Dendritic cell treated with granulocyte-macrophage colony-stimulating factor and Interleukin-4, amounts not matched to agents 40 ng/mL and 50 ng/mL, for 4 days (primary cell): Measurements from ENCODE around the gene STIMATE.

ENCODE experiments used
- H3K27ac Mint-ChIP-seq: one replicate; pipeline ENCODE4 v1.8.0; 2022; ENCODE audit warnings: mild to moderate bottlenecking, mixed read lengths
- H3K27me3 Mint-ChIP-seq: one replicate; pipeline ENCODE4 v1.8.0; 2022; ENCODE audit warnings: mild to moderate bottlenecking, mixed read lengths
- H3K36me3 Mint-ChIP-seq: one replicate; pipeline ENCODE4 v1.8.0; 2022; ENCODE audit warnings: low read depth, mixed read lengths
- H3K4me1 Mint-ChIP-seq: one replicate; pipeline ENCODE4 v1.8.0; 2022; ENCODE audit warnings: low read depth, mixed read lengths
- H3K4me3 Mint-ChIP-seq: one replicate; pipeline ENCODE4 v1.8.0; 2022; ENCODE audit warnings: mild to moderate bottlenecking, moderate library complexity, mixed read lengths
- H3K9me3 Mint-ChIP-seq: one replicate; pipeline ENCODE4 v1.8.0; 2022; ENCODE audit warnings: mixed read lengths
- intact Hi-C: fragments of 100-400 bp; cut with micrococcal nuclease; formaldehyde crosslinking; loops from one replicate; pipeline ENCODE4 v1.15.0; 2022

Gene STIMATE

DNA sequence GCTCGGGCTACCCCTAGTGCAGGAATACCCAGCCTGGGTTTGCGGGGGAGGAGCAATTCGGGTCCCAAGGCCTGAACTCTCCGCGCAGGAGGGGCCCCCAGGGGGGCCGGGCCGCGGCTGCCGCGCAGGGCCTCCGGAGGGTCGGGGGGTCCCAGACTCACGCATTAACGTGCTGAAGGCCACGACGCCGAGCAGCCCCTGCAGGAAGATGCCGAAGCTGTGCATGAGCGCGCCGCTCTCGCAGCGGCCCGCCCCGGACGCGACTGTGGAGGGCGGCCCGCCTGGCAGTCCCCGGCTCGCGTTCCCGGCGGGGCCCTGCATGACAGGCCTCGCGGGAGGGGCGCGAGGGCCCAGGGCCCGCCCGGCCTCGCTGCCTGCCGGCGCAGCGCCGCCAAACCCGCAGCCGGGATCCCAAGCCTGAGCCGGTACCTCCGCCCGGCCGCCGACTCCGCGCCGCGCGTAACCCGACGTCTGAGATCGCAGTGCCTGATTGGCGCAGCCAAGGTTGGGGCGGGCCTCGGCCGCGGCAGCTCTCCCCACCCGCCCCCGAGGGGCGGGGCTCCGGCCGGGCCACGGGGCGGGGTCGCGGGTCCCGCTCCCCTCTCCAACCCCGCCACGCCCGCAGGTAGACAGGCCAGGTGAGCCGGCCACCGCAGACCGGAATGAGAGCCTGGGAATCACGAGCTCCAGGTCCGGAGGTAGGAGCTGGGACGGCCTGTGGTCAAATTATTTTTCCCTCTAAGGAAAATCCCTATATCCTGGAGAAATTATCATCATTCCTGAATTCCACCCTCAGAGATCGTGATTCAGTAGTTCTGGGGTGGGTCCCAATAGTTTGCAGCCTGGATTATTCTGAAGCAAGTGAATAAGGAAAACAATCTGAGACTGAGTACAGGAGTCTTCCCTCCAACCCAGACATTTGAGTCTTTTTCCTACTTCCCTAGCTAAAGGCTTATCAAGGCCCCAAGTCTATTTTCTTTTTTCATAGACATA lies at the start of gene STIMATE:
Gene STIMATE, minus strand, starts transcription at position 419 of the 993 bp plus-strand sequence. Its CDS starts 98 bp downstream, at position 321.
- Mint-ChIP-seq H3K4me3 (peak within 1 kb of the TSS; percentile 90), H3K4me1 (peaks cover 53% of the 10 kb centered on the region), H3K36me3 (peaks cover 21% of the 10 kb centered on the region)

DNA sequence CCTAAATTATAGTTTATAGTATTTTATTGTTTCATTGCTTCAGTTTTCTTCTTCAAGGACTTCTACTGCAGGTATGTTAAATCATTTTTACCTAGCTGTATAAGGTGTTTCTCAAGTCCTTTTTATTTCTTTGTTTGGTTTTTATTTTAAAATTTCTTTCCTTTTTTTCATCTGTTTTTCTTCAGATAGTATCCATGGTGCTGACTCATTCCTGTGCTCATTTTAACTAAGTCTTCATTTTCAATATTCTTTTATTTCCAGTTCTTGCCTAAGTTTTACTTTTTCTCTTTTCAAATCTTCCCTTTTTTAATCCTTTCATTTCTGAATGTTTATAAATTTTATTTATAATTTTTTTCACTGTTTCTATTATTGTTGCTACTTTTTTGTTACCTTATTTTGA lies 42.3 kb upstream of the STIMATE start:
- intact Hi-C loops, result no loop called here
- Mint-ChIP-seq H3K36me3 (peaks cover 37% of the 10 kb centered on the region), H3K9me3 (no peaks in the 10 kb centered on the region), H3K4me1 (no peaks in the 10 kb centered on the region), H3K27ac (no peak overlapping the region), H3K4me3 (no peak overlapping the region), H3K27me3 (no peaks in the 10 kb centered on the region)

More for the DNA sequence above, at the start of gene STIMATE:
- H3K27ac Mint-ChIP-seq, result peak within 1 kb of the TSS; percentile 84
- intact Hi-C loops, result no loop called here
- no peaks in the 10 kb centered on the region for H3K9me3 Mint-ChIP-seq
- no peaks in the 10 kb centered on the region for H3K27me3 Mint-ChIP-seq

DNA sequence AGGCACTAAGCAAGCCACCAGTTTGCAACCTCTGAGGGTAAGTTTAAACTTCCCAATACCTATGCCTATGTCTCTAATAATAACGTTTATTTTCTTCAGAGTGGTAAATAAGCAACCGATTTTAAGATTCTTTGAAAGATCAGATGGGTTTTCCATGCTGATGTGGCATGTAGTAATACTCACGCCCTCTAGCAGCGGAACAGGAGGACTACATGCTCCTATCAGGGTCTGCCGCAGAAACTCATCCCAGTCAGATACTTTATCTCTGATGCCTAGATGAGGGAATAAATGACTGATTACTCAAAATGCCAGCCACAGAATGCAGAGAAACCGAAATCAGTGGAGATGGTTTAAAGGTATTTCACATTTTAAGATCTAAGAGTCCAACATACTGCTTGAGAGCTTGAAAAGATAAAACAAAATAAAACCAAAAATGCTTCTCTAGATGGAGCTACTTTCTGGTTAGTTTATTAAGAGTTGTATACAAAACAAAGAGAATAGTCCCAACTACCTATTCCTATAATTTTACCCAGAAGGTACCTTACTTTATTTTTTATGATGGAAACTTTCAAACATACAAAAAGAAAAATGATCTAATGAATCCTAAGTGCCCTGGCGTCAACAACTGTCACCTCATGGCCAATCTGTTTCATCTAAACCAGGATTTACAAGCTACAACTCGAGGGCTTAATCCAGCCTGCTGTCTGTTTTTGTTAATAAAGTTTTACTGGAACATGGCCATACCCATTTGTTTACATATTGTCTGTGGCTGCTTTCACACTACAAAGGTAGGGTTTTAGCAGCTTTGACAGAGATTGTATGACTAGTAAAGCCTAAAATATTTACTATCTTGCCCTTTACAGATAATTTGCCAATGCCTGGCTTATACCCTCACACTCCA lies 37.5 kb upstream of the STIMATE start:
- Mint-ChIP-seq H3K4me3 (no peak overlapping the region), H3K27ac (no peak overlapping the region), H3K36me3 (peaks cover 26% of the 10 kb centered on the region), H3K4me1 (peaks cover 5% of the 10 kb centered on the region), H3K9me3 (no peaks in the 10 kb centered on the region), H3K27me3 (no peaks in the 10 kb centered on the region)
- intact Hi-C loops, result loop anchor here (5.0 kb wide), 2 partner anchors 83 to 193 kb away; no protein-coding TSS in a partner anchor

DNA sequence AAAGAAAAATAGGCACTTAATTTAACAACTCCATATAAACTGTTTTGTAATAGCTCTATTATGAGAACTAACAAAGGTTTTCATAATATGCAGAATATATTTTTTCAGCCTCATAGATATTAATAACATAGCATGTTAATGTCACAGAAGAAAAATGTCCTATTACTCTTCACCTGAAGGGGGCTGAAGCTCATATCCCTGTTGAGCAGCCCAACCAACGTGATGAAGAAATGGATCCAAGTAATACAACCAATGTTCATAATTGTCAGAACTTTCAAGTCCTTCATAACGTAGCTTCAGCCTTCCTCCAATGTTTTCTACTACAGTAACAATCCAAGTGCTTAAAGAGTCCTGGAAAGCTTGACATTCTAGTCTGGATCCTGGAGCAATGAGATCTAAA lies 34.5 kb upstream of the STIMATE start:
- H3K27me3 Mint-ChIP-seq, result no peaks in the 10 kb centered on the region
- intact Hi-C loops, result loop anchor here (5.0 kb wide), 2 partner anchors 80 to 190 kb away; no protein-coding TSS in a partner anchor
- no peak overlapping the region for H3K4me3 Mint-ChIP-seq
- H3K9me3 Mint-ChIP-seq, result no peaks in the 10 kb centered on the region
- peaks cover 29% of the 10 kb centered on the region for H3K36me3 Mint-ChIP-seq
- no peak overlapping the region for H3K27ac Mint-ChIP-seq
- H3K4me1 Mint-ChIP-seq, result peaks cover 14% of the 10 kb centered on the region

DNA sequence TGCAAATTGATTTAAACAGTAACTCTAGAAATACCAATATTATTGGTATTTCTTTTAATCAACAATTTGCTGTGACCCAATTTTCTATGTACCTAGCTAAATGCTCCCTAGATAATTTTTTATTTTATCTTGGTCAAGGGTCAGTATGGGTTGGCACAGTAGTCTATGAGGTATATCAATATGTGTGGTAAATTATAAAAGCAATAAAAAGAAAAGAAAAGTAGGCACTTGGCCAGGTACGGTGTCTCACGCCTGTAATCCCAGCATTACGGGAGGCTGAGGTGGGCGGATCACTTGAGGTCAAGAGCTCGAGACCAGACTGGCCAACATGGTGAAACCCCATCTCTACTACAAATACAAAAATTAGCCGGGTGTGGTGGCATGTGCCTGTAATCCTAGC lies 34.0 kb upstream of the STIMATE start:
- intact Hi-C loops, result loop anchor here (5.0 kb wide), 2 partner anchors 79 to 189 kb away; no protein-coding TSS in a partner anchor
- Mint-ChIP-seq H3K9me3 (no peaks in the 10 kb centered on the region), H3K4me3 (no peak overlapping the region), H3K27me3 (no peaks in the 10 kb centered on the region), H3K27ac (no peak overlapping the region), H3K4me1 (peaks cover 18% of the 10 kb centered on the region), H3K36me3 (peaks cover 29% of the 10 kb centered on the region)

DNA sequence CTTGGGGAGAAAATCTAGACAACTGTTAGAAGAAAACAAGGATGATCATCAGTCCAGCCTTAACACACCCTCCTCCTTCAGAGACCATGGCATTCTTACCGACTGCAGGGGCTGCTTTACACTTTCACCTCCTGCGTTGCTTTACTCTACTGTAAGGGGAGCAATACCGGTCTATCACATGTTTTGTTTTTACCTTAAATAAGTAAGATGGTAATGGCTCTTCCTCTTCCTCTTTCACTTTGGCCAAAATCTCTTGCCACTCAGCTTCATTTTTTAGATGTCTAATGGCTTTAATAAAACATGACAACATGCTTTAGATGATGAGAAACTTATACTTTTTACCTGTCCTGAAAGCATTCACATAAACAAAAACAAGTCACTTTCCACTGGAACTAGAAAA lies 33.4 kb upstream of the STIMATE start:
- Mint-ChIP-seq H3K27ac (no peak overlapping the region), H3K4me3 (no peak overlapping the region), H3K9me3 (no peaks in the 10 kb centered on the region), H3K36me3 (peaks cover 29% of the 10 kb centered on the region), H3K4me1 (peaks cover 22% of the 10 kb centered on the region), H3K27me3 (no peaks in the 10 kb centered on the region)
- intact Hi-C loops, result loop anchor here (5.0 kb wide), 2 partner anchors 78 to 188 kb away; no protein-coding TSS in a partner anchor

DNA sequence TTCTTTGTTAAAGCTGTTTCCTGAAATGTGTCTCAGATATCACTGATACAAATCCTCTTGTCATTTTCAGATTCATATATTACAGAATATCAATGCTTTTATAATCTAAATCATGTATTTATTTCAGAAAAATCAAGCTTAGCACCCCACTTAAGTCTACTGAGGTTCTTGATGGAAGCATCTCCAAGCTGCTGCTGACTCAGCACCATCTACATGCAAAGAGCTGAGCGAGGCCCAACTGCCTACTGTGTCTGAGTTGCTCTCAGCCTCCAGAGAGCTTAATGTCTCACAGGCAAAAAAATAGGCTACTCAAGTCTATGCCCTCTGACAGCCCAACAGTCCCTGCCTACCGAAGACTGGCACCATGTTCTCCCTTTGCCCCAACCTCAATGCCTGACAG lies 29.2 kb upstream of the STIMATE start:
- Mint-ChIP-seq H3K4me1 (peaks cover 42% of the 10 kb centered on the region), H3K9me3 (no peaks in the 10 kb centered on the region), H3K27me3 (no peaks in the 10 kb centered on the region), H3K4me3 (no peak overlapping the region), H3K27ac (peak overlapping the region; percentile 62), H3K36me3 (peaks cover 44% of the 10 kb centered on the region)
- intact Hi-C loops, result no loop called here

DNA sequence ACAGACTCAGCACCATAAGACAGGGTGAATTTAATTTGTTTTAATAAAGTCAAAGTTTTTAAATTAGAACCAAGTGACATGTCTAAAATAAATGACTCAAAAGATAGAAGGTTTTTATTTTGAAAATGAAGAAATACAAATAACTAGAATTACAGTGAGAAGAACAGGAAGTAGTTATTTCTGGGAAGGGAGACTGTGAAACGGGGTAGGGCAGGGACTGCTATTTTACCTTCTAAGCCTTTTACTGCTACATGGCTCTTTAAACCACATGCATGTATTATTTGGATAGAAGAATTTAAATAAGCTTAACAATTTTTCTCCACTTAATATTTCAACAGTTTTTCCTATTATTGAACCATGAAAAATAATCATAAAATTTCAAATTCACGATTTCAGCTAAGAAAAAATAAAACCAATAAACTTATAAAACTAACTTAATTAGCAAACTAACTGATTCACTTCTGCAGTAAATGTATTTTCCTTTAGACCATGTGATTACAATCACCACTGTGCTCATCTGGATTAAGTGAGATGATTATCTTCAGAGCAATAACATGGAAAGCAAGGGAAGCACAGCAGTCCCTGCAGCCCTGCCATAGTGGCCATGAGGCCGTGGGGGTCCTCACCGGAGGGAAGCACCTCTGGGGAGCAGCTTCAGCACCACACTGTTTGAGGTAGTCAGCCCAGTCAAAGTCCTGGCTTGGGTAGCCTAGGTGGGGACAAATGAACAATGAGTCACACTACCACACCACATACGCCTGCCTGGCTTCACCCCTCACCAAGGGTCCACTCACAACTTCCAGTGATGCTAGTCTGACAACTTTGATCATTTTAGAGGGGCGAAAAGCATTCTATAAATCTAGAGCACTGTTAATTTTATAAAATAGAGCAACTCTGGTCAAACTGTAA lies 28.3 kb upstream of the STIMATE start:
- intact Hi-C loops, result no loop called here
- H3K9me3 Mint-ChIP-seq, result no peaks in the 10 kb centered on the region
- H3K36me3 Mint-ChIP-seq, result peaks cover 41% of the 10 kb centered on the region
- H3K27me3 Mint-ChIP-seq, result no peaks in the 10 kb centered on the region
- H3K27ac Mint-ChIP-seq, result peak overlapping the region; percentile 78
- no peak overlapping the region for H3K4me3 Mint-ChIP-seq
- H3K4me1 Mint-ChIP-seq, result peaks cover 47% of the 10 kb centered on the region

DNA sequence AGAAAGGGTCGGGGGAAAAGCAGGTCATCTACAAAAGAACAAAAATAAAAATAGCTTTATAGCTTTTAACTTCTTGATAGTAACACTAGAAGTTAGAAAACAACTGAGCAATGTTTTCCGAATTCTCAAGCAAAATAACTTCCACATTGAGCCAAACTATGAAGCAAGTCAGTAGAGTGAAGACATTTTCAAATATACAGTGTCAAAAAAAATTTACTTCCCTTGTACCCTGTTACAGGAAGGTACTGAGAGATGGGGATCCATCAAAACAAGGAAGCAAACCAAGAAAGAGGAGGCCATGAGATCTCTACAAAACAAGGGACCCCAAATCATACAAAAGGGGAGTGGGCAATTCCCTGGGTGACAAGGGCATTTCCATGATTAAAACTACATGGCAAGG lies 26.6 kb upstream of the STIMATE start:
- Mint-ChIP-seq H3K27me3 (no peaks in the 10 kb centered on the region), H3K36me3 (peaks cover 42% of the 10 kb centered on the region), H3K4me3 (no peak overlapping the region), H3K9me3 (no peaks in the 10 kb centered on the region), H3K4me1 (peaks cover 47% of the 10 kb centered on the region), H3K27ac (peak overlapping the region; percentile 78)
- intact Hi-C loops, result no loop called here

DNA sequence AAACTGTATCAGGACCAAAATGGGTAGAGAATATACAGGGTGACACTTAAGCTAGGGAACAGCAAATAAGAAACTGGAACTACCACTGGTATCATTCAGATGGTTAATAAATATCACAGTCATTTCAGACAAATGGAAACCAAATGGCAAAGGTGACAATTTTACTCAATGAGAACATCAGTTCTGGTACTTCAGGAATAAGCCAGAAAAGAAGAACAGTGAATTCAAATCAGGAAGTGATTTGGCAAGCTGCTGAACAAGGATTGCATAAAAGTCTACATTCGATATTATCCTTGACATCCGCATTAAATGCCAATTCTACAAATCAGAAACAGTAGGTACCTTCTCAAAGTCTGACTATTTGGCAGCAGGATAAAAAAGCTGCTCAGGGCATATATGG lies 23.5 kb upstream of the STIMATE start:
- no peaks in the 10 kb centered on the region for H3K9me3 Mint-ChIP-seq
- intact Hi-C loops, result no loop called here
- H3K4me3 Mint-ChIP-seq, result no peak overlapping the region
- no peak overlapping the region for H3K27ac Mint-ChIP-seq
- no peaks in the 10 kb centered on the region for H3K27me3 Mint-ChIP-seq
- H3K36me3 Mint-ChIP-seq, result peaks cover 44% of the 10 kb centered on the region
- peaks cover 31% of the 10 kb centered on the region for H3K4me1 Mint-ChIP-seq

DNA sequence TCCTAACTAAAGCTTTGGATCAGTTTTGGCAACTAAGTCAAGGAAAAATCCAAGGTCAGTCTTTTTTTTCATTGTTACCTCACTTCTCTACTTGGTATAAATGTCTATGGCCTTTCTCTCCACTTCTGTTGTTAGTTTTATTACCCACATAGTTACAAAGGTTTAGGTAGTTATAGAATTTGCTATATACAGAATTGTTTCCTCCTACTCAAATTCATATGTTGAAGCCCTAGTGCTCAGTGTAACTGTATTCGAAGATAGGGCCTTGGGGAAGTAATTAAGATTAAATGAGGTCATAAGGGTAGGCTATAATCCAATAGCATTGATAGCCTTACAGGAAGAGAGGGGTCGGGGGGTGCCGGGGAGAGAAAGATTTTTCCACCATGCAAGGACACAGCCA lies 19.7 kb upstream of the STIMATE start:
- H3K4me1 Mint-ChIP-seq, result peaks cover 22% of the 10 kb centered on the region
- H3K27ac Mint-ChIP-seq, result no peak overlapping the region
- no peak overlapping the region for H3K4me3 Mint-ChIP-seq
- no peaks in the 10 kb centered on the region for H3K9me3 Mint-ChIP-seq
- H3K27me3 Mint-ChIP-seq, result no peaks in the 10 kb centered on the region
- peaks cover 45% of the 10 kb centered on the region for H3K36me3 Mint-ChIP-seq
- intact Hi-C loops, result no loop called here

DNA sequence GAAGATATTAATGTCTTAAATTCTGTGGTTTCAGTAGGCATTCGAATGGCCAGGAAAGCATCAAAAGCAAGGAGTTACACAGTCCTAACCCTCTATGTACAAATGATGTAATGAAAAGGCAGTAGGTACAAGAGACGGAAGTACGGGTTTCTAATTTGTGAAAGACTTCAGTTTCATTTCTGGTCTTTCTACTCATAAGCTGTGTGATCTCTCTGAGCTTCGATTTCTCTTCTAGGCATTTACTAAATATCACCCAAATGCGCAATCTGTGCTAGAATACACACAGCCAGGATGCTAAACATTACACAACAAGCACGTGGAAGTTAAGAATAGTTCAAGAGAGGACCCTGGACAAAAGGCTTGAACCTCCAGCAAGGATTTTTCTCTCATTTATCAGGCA lies 17.9 kb upstream of the STIMATE start:
- H3K27ac Mint-ChIP-seq, result no peak overlapping the region
- H3K9me3 Mint-ChIP-seq, result no peaks in the 10 kb centered on the region
- peaks cover 11% of the 10 kb centered on the region for H3K4me1 Mint-ChIP-seq
- H3K36me3 Mint-ChIP-seq, result peaks cover 53% of the 10 kb centered on the region
- no peaks in the 10 kb centered on the region for H3K27me3 Mint-ChIP-seq
- intact Hi-C loops, result no loop called here
- H3K4me3 Mint-ChIP-seq, result no peak overlapping the region
